ENCODE data around the gene RTL10. TPM values are rescaled to one million over a fixed set of nuclear protein-coding genes. Genes with fewer than 3 reads are reported as not detected.
A peak's percentile ranks its signal among the peaks of the same experiment; 100 is the strongest.

The RTL10 gene
- total and polyA plus RNA-seq, 2 of the 13 experiments (the other 11 are each of a cell fraction or from before 2014, with no cell fraction given): 14.1 to 15.8 TPM

- TF ChIP-seq, protein P1, sequence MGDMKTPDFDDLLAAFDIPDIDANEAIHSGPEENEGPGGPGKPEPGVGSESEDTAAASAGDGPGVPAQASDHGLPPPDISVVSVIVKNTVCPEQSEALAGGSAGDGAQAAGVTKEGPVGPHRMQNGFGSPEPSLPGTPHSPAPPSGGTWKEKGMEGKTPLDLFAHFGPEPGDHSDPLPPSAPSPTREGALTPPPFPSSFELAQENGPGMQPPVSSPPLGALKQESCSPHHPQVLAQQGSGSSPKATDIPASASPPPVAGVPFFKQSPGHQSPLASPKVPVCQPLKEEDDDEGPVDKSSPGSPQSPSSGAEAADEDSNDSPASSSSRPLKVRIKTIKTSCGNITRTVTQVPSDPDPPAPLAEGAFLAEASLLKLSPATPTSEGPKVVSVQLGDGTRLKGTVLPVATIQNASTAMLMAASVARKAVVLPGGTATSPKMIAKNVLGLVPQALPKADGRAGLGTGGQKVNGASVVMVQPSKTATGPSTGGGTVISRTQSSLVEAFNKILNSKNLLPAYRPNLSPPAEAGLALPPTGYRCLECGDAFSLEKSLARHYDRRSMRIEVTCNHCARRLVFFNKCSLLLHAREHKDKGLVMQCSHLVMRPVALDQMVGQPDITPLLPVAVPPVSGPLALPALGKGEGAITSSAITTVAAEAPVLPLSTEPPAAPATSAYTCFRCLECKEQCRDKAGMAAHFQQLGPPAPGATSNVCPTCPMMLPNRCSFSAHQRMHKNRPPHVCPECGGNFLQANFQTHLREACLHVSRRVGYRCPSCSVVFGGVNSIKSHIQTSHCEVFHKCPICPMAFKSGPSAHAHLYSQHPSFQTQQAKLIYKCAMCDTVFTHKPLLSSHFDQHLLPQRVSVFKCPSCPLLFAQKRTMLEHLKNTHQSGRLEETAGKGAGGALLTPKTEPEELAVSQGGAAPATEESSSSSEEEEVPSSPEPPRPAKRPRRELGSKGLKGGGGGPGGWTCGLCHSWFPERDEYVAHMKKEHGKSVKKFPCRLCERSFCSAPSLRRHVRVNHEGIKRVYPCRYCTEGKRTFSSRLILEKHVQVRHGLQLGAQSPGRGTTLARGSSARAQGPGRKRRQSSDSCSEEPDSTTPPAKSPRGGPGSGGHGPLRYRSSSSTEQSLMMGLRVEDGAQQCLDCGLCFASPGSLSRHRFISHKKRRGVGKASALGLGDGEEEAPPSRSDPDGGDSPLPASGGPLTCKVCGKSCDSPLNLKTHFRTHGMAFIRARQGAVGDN (CRISPR knock-in tag; IDR thresholded peaks at IDR 0.05): peak; percentile 50
- TF ChIP-seq PHF8 (CRISPR knock-in tag; IDR thresholded peaks at IDR 0.05) (no peak), ARNT (IDR thresholded peaks at IDR 0.05) (no peak), ZNF101 (CRISPR knock-in tag; IDR thresholded peaks at IDR 0.05; ENCODE audit: borderline replicate concordance, low read depth) (no peak), ZNF615 (CRISPR knock-in tag; IDR thresholded peaks at IDR 0.05; ENCODE audit: borderline replicate concordance) (no peak), NR0B2 (CRISPR knock-in tag; IDR thresholded peaks at IDR 0.05) (no peak)
- TF ChIP-seq, protein P2, sequence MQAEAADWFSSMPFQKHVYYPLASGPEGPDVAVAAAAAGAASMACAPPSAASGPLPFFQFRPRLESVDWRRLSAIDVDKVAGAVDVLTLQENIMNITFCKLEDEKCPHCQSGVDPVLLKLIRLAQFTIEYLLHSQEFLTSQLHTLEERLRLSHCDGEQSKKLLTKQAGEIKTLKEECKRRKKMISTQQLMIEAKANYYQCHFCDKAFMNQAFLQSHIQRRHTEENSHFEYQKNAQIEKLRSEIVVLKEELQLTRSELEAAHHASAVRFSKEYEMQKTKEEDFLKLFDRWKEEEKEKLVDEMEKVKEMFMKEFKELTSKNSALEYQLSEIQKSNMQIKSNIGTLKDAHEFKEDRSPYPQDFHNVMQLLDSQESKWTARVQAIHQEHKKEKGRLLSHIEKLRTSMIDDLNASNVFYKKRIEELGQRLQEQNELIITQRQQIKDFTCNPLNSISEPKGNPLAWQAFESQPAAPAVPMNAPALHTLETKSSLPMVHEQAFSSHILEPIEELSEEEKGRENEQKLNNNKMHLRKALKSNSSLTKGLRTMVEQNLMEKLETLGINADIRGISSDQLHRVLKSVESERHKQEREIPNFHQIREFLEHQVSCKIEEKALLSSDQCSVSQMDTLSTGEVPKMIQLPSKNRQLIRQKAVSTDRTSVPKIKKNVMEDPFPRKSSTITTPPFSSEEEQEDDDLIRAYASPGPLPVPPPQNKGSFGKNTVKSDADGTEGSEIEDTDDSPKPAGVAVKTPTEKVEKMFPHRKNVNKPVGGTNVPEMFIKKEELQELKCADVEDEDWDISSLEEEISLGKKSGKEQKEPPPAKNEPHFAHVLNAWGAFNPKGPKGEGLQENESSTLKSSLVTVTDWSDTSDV (CRISPR knock-in tag; IDR thresholded peaks at IDR 0.05): no peak
- TF ChIP-seq, protein P3, sequence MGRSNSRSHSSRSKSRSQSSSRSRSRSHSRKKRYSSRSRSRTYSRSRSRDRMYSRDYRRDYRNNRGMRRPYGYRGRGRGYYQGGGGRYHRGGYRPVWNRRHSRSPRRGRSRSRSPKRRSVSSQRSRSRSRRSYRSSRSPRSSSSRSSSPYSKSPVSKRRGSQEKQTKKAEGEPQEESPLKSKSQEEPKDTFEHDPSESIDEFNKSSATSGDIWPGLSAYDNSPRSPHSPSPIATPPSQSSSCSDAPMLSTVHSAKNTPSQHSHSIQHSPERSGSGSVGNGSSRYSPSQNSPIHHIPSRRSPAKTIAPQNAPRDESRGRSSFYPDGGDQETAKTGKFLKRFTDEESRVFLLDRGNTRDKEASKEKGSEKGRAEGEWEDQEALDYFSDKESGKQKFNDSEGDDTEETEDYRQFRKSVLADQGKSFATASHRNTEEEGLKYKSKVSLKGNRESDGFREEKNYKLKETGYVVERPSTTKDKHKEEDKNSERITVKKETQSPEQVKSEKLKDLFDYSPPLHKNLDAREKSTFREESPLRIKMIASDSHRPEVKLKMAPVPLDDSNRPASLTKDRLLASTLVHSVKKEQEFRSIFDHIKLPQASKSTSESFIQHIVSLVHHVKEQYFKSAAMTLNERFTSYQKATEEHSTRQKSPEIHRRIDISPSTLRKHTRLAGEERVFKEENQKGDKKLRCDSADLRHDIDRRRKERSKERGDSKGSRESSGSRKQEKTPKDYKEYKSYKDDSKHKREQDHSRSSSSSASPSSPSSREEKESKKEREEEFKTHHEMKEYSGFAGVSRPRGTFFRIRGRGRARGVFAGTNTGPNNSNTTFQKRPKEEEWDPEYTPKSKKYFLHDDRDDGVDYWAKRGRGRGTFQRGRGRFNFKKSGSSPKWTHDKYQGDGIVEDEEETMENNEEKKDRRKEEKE (IDR thresholded peaks at IDR 0.05): no peak
Measured at GRCh38 chr22:19879992-19880785, 25.5 kb upstream of the RTL10 start (continued).

Data from HepG2 (cell line).